Measurements from ENCODE around the gene VLDLR. TPM values are rescaled to one million over a fixed set of nuclear protein-coding genes. Genes with fewer than 3 reads are reported as not detected.

VLDLR gene
- total RNA-seq: 4.7 and 9.0 TPM in 2 replicates

- no peak for DNase-seq (ENCODE audit: low read depth)
- TF ChIP-seq CTCF (IDR thresholded peaks at IDR 0.05; ENCODE audit: insufficient read depth, low read depth, low read length): no peak
- peak within 1 kb of the TSS; percentile 70 for H3K4me3 ChIP-seq (ENCODE audit: low read depth, low read length)
Measured at GRCh38 chr9:2621722-2622460, at the start of gene VLDLR. Gene VLDLR, plus strand, starts transcription at chr9:2621787. Its CDS starts 403 bp downstream, at chr9:2622190.

- no peak overlapping the region for H3K4me3 ChIP-seq (ENCODE audit: low read depth, low read length)
- no peak for TF ChIP-seq CTCF (IDR thresholded peaks at IDR 0.05; ENCODE audit: insufficient read depth, low read depth, low read length)
- no peak for DNase-seq (ENCODE audit: low read depth)
Measured at GRCh38 chr9:2574203-2574602, 47.4 kb upstream of the VLDLR start.

GRCh38 chr9:2576631-2577030 is 45.0 kb upstream of the VLDLR start:
- no peak for DNase-seq (ENCODE audit: low read depth)

GRCh38 chr9:2583308-2584013 is 38.1 kb upstream of the VLDLR start:
- no peak overlapping the region for H3K4me3 ChIP-seq (ENCODE audit: low read depth, low read length)
- no peak for TF ChIP-seq CTCF (IDR thresholded peaks at IDR 0.05; ENCODE audit: insufficient read depth, low read depth, low read length)
- DNase-seq (ENCODE audit: low read depth): no peak

More at GRCh38 chr9:2576631-2577030, 45.0 kb upstream of the VLDLR start:
- no peak overlapping the region for H3K4me3 ChIP-seq (ENCODE audit: low read depth, low read length)
- no peak for TF ChIP-seq CTCF (IDR thresholded peaks at IDR 0.05; ENCODE audit: insufficient read depth, low read depth, low read length)

- DNase-seq (ENCODE audit: low read depth): no peak
- H3K4me3 ChIP-seq (ENCODE audit: low read depth, low read length): no peak overlapping the region
- TF ChIP-seq CTCF (IDR thresholded peaks at IDR 0.05; ENCODE audit: insufficient read depth, low read depth, low read length): no peak
Measured at GRCh38 chr9:2591967-2592366, 29.6 kb upstream of the VLDLR start.

DNA sequence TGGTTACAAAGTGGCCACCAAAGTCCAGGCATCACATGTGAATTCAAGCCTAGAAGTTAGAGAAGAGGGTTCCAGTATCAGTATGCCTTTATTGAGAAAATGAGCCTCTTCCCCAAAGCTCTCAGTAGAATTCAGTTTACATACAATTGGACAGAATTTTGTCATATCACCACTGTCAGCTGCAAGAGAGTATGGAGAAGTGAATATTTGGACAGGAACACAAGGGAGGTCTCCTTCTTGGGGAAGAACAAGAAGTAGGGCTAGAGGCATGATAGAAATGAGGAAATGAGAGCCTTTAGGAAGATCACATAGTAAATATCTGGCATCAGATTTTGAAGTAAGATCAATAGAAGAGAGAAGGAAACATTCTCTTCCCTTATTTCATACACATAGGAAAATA is 27.8 kb upstream of the VLDLR start:
- no peak for DNase-seq (ENCODE audit: low read depth)
- no peak overlapping the region for H3K4me3 ChIP-seq (ENCODE audit: low read depth, low read length)
- no peak for TF ChIP-seq CTCF (IDR thresholded peaks at IDR 0.05; ENCODE audit: insufficient read depth, low read depth, low read length)

Measured in fibroblast of villous mesenchyme (primary cell).